ENCODE data around the gene PRADC1.

The PRADC1 gene

DNA sequence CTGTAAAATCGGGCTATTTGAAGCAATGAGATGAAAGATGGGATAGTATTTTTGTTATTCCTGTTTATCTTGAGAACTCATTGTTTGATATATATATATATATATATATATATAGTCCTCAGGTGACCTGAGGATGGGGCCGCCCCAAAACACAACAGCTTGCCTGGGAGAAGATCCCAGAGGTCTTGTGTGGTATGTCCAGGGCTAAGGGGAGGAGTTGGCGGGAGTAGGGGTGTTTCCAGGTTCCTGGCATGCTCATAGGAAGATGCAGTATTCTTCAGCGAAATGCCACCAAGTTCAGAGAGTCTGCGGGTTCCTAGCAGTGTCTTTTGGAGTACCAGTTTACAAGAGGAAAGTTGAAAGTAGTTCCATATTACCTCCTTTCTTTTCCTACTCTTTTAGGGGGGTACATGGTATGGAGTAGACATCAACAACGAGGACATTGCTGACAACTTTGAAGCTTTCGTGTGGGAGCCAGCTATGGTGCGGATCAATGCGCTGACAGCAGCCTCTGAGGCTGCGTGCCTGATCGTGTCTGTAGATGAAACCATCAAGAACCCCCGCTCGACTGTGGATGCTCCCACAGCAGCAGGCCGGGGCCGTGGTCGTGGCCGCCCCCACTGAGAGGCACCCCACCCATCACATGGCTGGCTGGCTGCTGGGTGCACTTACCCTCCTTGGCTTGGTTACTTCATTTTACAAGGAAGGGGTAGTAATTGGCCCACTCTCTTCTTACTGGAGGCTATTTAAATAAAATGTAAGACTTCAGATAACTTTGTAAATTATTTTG lies 19.4 kb upstream of the PRADC1 start:
- Histone ChIP-seq H3K79me2 (ENCODE audit: insufficient read depth, low read length) (0 out of 2 replicates have a peak, but pooled peaks cover 2% of the 10 kb centered on the region), H3K4me1 (ENCODE audit: insufficient read depth, low read length) (no peaks in the 10 kb centered on the region), H3K36me3 (ENCODE audit: insufficient read depth, low read length) (peaks cover 86% of the 10 kb centered on the region), H3K27me3 (ENCODE audit: insufficient read depth, low read length, poor library complexity) (no peaks in the 10 kb centered on the region), H3K4me2 (ENCODE audit: insufficient read depth, low read length) (no peak overlapping the region), H2AFZ (ENCODE audit: low read depth, low read length) (no peak overlapping the region), H3K9ac (ENCODE audit: low read depth, low read length) (no peak overlapping the region), H3K9me3 (ENCODE audit: insufficient read depth, low read length, severe bottlenecking) (no peaks in the 10 kb centered on the region), H4K20me1 (ENCODE audit: insufficient read depth, low read length) (peaks cover 53% of the 10 kb centered on the region), H3K27ac (ENCODE audit: low read length) (no peak overlapping the region), H3K4me3 (ENCODE audit: low read depth in 1 of 2, low read length in 2 of 2) (no peak overlapping the region)
- TF ChIP-seq, protein P1, sequence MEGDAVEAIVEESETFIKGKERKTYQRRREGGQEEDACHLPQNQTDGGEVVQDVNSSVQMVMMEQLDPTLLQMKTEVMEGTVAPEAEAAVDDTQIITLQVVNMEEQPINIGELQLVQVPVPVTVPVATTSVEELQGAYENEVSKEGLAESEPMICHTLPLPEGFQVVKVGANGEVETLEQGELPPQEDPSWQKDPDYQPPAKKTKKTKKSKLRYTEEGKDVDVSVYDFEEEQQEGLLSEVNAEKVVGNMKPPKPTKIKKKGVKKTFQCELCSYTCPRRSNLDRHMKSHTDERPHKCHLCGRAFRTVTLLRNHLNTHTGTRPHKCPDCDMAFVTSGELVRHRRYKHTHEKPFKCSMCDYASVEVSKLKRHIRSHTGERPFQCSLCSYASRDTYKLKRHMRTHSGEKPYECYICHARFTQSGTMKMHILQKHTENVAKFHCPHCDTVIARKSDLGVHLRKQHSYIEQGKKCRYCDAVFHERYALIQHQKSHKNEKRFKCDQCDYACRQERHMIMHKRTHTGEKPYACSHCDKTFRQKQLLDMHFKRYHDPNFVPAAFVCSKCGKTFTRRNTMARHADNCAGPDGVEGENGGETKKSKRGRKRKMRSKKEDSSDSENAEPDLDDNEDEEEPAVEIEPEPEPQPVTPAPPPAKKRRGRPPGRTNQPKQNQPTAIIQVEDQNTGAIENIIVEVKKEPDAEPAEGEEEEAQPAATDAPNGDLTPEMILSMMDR (IDR thresholded peaks at IDR 0.05; ENCODE audit: borderline replicate concordance, extremely low read depth, low read length, poor library complexity, severe bottlenecking) = no peak
- no peak for TF ChIP-seq EZH2 (IDR thresholded peaks at IDR 0.05; ENCODE audit: borderline replicate concordance, low read depth, low read length, severe bottlenecking)
- no peak for DNase-seq
- no peak for ATAC-seq (ENCODE audit: insufficient read depth, low read depth)

DNA sequence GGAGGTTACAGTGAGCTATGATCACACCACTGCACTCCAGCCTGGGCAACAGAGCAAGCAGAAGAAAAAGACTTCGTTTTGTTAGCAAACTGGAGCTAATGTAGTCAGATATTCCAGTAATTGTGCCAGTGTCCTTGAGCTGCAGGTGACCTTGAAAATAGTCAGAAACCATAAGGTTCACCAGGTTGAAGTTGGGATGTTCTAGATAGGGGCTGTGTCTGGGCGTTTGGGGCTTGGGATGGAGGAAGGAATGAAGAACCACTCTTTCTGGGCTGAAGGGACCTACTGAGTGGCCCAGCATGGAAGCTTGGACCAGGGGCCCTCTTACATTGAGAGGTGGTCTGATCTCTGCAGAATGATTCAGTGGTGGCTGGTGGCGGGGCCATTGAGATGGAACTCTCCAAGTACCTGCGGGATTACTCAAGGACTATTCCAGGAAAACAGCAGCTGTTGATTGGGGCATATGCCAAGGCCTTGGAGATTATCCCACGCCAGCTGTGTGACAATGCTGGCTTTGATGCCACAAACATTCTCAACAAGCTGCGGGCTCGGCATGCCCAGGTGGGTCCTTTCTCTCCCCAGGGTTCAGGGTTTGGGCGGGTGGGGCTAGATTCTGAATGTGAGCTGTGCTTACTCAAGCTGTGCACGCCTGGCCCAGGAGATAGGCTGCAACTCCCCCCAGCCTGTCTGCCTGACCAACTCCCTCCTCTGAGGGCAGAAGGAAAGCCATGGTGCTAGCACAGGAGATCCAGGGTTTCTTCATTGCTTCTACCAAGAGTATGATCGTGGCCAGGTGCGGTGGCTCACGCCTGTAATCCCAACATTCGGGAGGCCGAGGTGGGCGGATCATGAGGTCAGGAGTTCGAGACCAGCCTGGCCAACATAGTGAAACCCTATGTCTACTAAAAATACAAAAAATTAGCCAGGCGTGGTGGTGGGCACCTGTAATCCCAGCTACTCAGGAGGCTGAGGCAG lies 18.1 kb upstream of the PRADC1 start:
- peaks cover 55% of the 10 kb centered on the region for H4K20me1 ChIP-seq (ENCODE audit: insufficient read depth, low read length)

DNA sequence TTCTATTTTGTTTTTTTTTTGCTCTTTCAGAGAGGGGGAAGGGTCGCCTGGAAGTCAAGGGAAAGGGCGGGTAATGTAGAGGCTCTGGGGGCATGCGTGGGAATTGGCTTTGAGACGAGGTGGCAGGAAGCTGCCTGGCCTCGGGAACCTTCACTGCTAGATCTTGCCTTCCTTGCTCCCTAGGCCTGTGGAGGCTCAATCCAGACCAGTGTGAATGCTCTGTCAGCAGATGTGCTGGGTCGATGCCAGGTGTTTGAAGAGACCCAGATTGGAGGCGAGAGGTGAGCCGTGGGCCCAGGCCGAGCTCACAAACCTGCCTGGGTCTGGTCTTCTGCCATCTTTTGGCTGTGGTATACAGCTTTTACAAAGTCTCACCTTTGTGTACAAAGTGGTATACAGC lies 16.6 kb upstream of the PRADC1 start:
- no peak for DNase-seq
- no peak overlapping the region for H3K4me3 ChIP-seq (ENCODE audit: low read depth in 1 of 2, low read length in 2 of 2)
- H4K20me1 ChIP-seq (ENCODE audit: insufficient read depth, low read length) = peaks cover 56% of the 10 kb centered on the region
- no peaks in the 10 kb centered on the region for H3K4me1 ChIP-seq (ENCODE audit: insufficient read depth, low read length)
- peaks cover 97% of the 10 kb centered on the region for H3K36me3 ChIP-seq (ENCODE audit: insufficient read depth, low read length)
- no peak overlapping the region for H2AFZ ChIP-seq (ENCODE audit: low read depth, low read length)
- H3K4me2 ChIP-seq (ENCODE audit: insufficient read depth, low read length) = no peak overlapping the region
- H3K79me2 ChIP-seq (ENCODE audit: insufficient read depth, low read length) = peaks cover 23% of the 10 kb centered on the region; the same call in 1 of the 2 replicates
- H3K9ac ChIP-seq (ENCODE audit: low read depth, low read length) = no peak overlapping the region
- H3K9me3 ChIP-seq (ENCODE audit: insufficient read depth, low read length, severe bottlenecking) = no peaks in the 10 kb centered on the region
- H3K27me3 ChIP-seq (ENCODE audit: insufficient read depth, low read length, poor library complexity) = no peaks in the 10 kb centered on the region
- no peak for ATAC-seq (ENCODE audit: insufficient read depth, low read depth)
- no peak overlapping the region for H3K27ac ChIP-seq (ENCODE audit: low read length)
- TF ChIP-seq EZH2 (IDR thresholded peaks at IDR 0.05; ENCODE audit: borderline replicate concordance, low read depth, low read length, severe bottlenecking) = no peak
- TF ChIP-seq, protein P1 (IDR thresholded peaks at IDR 0.05; ENCODE audit: borderline replicate concordance, extremely low read depth, low read length, poor library complexity, severe bottlenecking) = no peak

More for the DNA sequence above, 18.1 kb upstream of the PRADC1 start:
- no peaks in the 10 kb centered on the region for H3K27me3 ChIP-seq (ENCODE audit: insufficient read depth, low read length, poor library complexity)
- TF ChIP-seq, protein P1 (IDR thresholded peaks at IDR 0.05; ENCODE audit: borderline replicate concordance, extremely low read depth, low read length, poor library complexity, severe bottlenecking) = no peak
- TF ChIP-seq EZH2 (IDR thresholded peaks at IDR 0.05; ENCODE audit: borderline replicate concordance, low read depth, low read length, severe bottlenecking) = no peak
- ATAC-seq (ENCODE audit: insufficient read depth, low read depth) (no peak), DNase-seq (no peak)
- H3K4me1 ChIP-seq (ENCODE audit: insufficient read depth, low read length) = no peaks in the 10 kb centered on the region
- no peak overlapping the region for H2AFZ ChIP-seq (ENCODE audit: low read depth, low read length)
- H3K9me3 ChIP-seq (ENCODE audit: insufficient read depth, low read length, severe bottlenecking) = no peaks in the 10 kb centered on the region
- no peak overlapping the region for H3K4me3 ChIP-seq (ENCODE audit: low read depth in 1 of 2, low read length in 2 of 2)
- H3K36me3 ChIP-seq (ENCODE audit: insufficient read depth, low read length) = peaks cover 97% of the 10 kb centered on the region
- H3K9ac ChIP-seq (ENCODE audit: low read depth, low read length) = no peak overlapping the region
- H3K27ac ChIP-seq (ENCODE audit: low read length) = no peak overlapping the region
- peaks cover 10% of the 10 kb centered on the region; the same call in 1 of the 2 replicates for H3K79me2 ChIP-seq (ENCODE audit: insufficient read depth, low read length)
- H3K4me2 ChIP-seq (ENCODE audit: insufficient read depth, low read length) = no peak overlapping the region

Data from DND-41 (cell line).